ENCODE results near the gene HCN1. TPM values are rescaled to one million over a fixed set of nuclear protein-coding genes. Genes with fewer than 3 reads are reported as not detected.

HCN1 gene
- total and polyA plus RNA-seq, 11 donors: 0.09 to 0.43 (median 0.15) TPM; not detected in 6

GRCh38 chr5:45697201-45697600 lies 1.0 kb upstream of the HCN1 start:
- Histone ChIP-seq H3K4me3 (no peak overlapping the region), H3K4me1 (peaks cover 0 to 19% (median 7%) of the 10 kb centered on the region in 12 donors), H3K27ac (no peak overlapping the region), H3K36me3 (no peaks in the 10 kb centered on the region), H3K9me3 (no peaks in the 10 kb centered on the region), H3K27me3 (peaks cover 4 to 55% (median 23%) of the 10 kb centered on the region in 9 donors)
- DNase-seq (no peak), ATAC-seq (no peak)
- WGBS, 4 donors: 46 to 58% (median 49%) methylated on average over 6 of the region's 6 CpGs
- TF ChIP-seq CTCF (IDR thresholded peaks at IDR 0.05) (no peak), POLR2A (IDR thresholded peaks at IDR 0.05) (no peak)
- intact Hi-C loops (cut with DNase I): loop anchor here in 4 of 10 donors (2.0 to 5.0 kb wide), 2 partner anchors 658 to 660 kb away; no protein-coding TSS in a partner anchor

DNA sequence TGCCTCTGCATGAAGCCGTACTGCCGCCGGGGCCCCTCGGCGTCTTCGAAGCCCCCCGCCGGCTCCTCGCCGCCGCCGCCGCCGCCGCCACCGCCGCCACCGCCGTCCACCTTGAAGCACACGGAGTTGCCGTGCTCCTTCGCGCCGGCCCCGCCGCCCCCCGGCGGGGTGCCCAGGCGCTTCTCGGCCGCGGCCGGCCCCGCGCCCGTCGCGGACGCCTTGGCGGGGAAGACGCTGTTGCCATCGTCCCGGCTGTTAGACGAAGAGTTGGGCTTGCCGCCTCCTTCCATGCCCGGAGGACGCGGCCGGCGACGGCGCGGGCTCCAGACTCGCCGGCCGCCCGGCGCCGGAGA lies 400 bp downstream of the HCN1 start:
- Histone ChIP-seq H3K36me3 (no peaks in the 10 kb centered on the region), H3K4me1 (peaks cover 0 to 19% (median 7%) of the 10 kb centered on the region in 12 donors), H3K4me3 (peak overlapping the region in 9 of 12 donors; percentile 13 to 52 (median 29)), H3K27ac (no peak overlapping the region), H3K27me3 (peaks cover 4 to 56% (median 23%) of the 10 kb centered on the region in 9 donors), H3K9me3 (no peaks in the 10 kb centered on the region)
- TF ChIP-seq POLR2A (IDR thresholded peaks at IDR 0.05): no peak
- TF ChIP-seq CTCF (IDR thresholded peaks at IDR 0.05): no peak
- WGBS, 4 donors: 0 to 5% (median 2%) methylated on average over 6 to 59 of the region's 59 CpGs
- intact Hi-C loops (cut with DNase I): loop anchor here in 5 of 10 donors (1.0 to 5.0 kb wide), 3 partner anchors 657 to 658 kb away; no protein-coding TSS in a partner anchor
- DNase-seq (no peak), ATAC-seq (no peak)

GRCh38 chr5:45694971-45695803 lies 993 bp downstream of the HCN1 start:
- intact Hi-C loops (cut with DNase I): loop anchor here in 3 of 10 donors (5.0 kb wide), 1 partner anchor 658 kb away; no protein-coding TSS in a partner anchor
- H3K27ac ChIP-seq: no peak overlapping the region
- ATAC-seq (no peak), DNase-seq (no peak)
- WGBS, 4 donors: 1 to 2% (median 1%) methylated on average over 9 to 51 of the region's 51 CpGs
- H3K27me3 ChIP-seq: peaks cover 4 to 56% (median 23%) of the 10 kb centered on the region in 9 donors
- H3K4me3 ChIP-seq: peak overlapping the region in 10 of 12 donors; percentile 8 to 52 (median 24)
- no peak for TF ChIP-seq CTCF (IDR thresholded peaks at IDR 0.05)
- no peak for TF ChIP-seq POLR2A (IDR thresholded peaks at IDR 0.05)
- no peaks in the 10 kb centered on the region for H3K9me3 ChIP-seq
- H3K36me3 ChIP-seq: no peaks in the 10 kb centered on the region
- peaks cover 0 to 19% (median 7%) of the 10 kb centered on the region in 12 donors for H3K4me1 ChIP-seq

GRCh38 chr5:45694255-45694814 lies 1.8 kb downstream of the HCN1 start:
- TF ChIP-seq POLR2A (IDR thresholded peaks at IDR 0.05): no peak
- TF ChIP-seq CTCF (IDR thresholded peaks at IDR 0.05): no peak
- ATAC-seq: no peak
- Histone ChIP-seq H3K9me3 (no peaks in the 10 kb centered on the region), H3K27me3 (peaks cover 4 to 57% (median 23%) of the 10 kb centered on the region in 9 donors), H3K4me1 (peaks cover 0 to 19% (median 7%) of the 10 kb centered on the region in 12 donors), H3K36me3 (no peaks in the 10 kb centered on the region), H3K27ac (no peak overlapping the region), H3K4me3 (no peak overlapping the region)
- no peak for DNase-seq
- intact Hi-C loops (cut with DNase I): no loop called here
- 8 to 14% (median 12%) methylated on average over 14 of the region's 14 CpGs for WGBS, 4 donors
